GM03348 (cell line): ENCODE data around the gene LMF2.
"Not testable (repeated sequence)": the region's sequence is repeated elsewhere in the genome, so short reads cannot be mapped to it uniquely, and the experiment has no call there.

Experiments used
- DNase-seq: peaks from one replicate; pipeline ENCODE4 v3.0.0; 2012; ENCODE audit warnings: low spot score

The LMF2 gene

DNA sequence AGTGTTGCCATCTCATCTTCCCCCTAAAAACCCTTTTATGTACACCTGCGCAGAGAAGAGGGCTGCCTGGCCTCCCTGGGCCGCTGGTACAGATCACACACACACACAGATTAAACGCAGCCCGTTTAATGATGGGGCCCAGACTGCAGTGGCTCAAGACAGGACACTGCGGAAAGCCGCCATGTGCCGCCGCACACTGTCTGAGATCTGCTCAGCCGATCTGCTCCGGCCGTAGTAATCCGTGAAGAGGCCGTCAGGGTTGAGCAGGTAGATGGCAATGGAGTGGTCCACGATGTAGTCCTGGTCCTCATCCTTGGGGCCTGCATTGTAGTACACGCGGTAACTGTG is 15.9 kb upstream of the LMF2 start:
- no peak for DNase-seq

GRCh38 chr22:50522806-50523438 is 15.4 kb upstream of the LMF2 start:
- no peak for DNase-seq

GRCh38 chr22:50522208-50522805 is 14.8 kb upstream of the LMF2 start:
- no peak for DNase-seq

DNA sequence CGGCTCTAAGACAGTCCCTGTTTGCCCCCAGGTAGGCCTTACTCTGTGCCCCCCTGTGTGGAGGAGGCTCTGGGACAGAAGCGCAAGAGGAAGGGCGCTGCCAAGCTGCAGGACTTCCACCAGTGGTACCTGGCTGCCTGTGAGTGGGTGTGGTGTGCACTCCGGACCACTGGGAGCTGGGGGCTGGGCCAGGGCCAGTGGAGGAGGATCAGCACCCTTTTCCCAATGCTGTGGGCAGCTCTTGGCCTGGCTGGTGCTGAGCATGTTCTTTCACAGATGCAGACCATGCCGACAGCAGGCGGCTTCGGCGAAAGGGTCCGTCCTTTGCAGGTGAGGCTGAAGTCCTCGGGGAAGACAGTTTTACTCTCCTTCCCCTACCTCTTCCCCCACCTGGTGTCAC is 14.2 kb upstream of the LMF2 start:
- no peak for DNase-seq

DNA sequence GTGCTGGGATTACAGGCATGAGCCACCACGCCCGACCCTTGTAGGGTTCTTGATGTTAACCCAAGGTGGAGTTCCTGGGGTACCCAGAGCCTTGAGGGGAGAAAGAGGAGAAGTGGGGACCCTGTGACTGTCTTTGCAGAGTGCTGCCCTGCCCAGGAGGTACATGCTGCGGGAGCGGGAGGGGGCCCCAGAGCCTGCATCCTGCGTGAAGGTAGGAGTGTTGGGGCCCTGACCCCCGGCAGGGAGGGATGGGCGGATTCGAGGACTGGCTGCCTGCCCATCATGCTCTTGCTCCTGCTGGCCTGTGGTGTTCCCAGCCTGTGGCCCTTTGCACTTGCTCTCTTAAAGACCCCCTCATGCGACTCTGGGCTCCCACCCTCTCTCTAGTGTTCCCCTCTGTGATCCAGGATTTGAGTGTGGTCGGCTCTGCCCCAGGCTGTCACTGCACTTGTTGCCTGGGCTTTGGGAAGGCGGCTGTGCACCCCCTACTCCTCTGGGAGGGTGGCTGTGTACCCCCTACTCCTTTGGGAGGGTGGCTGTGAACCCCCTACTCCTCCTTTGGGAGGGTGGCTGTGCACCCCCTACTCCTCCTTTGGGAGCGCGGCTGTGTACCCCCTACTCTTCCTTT is 13.4 kb upstream of the LMF2 start:
- no peak for DNase-seq

DNA sequence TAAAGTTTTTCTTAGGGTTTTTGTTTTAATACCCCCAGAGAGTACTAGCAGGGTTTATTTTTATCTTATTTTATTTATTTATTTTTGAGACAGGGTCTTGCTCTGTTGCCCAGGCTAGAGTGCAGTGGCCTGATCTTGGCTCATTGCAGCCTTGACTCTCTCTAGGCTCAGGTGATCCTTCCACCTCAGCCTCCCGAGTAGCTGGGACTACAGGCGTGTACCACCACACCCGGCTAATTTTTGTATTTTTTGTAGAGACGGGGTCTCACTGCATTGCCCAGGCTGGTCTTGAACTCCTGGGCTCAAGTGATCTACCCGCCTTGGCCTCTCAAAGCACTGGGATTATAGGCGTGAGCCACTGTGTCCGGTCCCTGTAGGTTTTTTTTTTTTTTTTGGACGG is 12.7 kb upstream of the LMF2 start:
- DNase-seq, result not testable (repeated sequence)

DNA sequence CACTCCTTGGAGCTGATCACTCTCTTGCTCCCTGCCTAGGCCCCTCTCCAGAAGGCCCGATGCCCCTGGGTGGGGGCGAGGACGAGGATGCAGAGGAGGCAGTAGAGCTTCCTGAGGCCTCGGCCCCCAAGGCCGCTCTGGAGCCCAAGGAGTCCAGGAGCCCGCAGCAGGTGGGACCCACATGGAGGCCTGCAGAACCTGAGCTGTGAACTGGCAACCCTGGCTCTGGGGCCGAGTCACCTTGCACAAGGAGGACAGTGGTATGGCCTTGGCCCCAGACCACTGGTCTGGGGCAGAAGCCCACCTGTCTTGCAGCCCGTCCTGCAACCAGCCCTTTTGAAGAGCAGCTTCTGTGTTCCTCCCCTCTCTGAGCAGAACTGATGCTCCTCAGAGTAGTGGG is 11.6 kb upstream of the LMF2 start:
- DNase-seq, result no peak

- no peak for DNase-seq
These were observed 11.1 kb upstream of the LMF2 start for GRCh38 chr22:50518606-50519005.

- no peak for DNase-seq
These were observed 10.2 kb upstream of the LMF2 start for GRCh38 chr22:50517495-50518260.

GRCh38 chr22:50516891-50517290 is 9.4 kb upstream of the LMF2 start:
- no peak for DNase-seq

- no peak for DNase-seq
These were observed 8.6 kb upstream of the LMF2 start for GRCh38 chr22:50516068-50516467.

DNA sequence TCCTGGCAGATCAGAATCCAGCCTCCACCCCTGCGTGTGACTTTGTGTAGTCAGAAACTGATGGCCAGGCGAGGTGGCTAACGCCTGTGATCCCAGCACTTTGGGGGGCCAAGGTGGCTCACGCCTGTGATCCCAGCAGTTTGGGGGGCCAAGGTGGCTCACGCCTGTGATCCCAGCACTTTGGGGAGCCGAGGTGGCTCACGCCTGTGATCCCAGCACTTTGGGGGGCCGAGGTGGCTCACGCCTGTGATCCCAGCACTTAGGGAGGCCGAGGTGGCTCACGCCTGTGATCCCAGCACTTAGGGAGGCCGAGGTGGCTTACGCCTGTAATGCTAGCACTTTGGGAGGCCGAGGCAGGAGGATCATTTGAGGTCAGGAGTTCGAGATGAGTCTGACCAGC is 5.7 kb upstream of the LMF2 start:
- no peak for DNase-seq

- no peak for DNase-seq
These were observed 1.4 kb upstream of the LMF2 start for GRCh38 chr22:50508897-50509296.

DNA sequence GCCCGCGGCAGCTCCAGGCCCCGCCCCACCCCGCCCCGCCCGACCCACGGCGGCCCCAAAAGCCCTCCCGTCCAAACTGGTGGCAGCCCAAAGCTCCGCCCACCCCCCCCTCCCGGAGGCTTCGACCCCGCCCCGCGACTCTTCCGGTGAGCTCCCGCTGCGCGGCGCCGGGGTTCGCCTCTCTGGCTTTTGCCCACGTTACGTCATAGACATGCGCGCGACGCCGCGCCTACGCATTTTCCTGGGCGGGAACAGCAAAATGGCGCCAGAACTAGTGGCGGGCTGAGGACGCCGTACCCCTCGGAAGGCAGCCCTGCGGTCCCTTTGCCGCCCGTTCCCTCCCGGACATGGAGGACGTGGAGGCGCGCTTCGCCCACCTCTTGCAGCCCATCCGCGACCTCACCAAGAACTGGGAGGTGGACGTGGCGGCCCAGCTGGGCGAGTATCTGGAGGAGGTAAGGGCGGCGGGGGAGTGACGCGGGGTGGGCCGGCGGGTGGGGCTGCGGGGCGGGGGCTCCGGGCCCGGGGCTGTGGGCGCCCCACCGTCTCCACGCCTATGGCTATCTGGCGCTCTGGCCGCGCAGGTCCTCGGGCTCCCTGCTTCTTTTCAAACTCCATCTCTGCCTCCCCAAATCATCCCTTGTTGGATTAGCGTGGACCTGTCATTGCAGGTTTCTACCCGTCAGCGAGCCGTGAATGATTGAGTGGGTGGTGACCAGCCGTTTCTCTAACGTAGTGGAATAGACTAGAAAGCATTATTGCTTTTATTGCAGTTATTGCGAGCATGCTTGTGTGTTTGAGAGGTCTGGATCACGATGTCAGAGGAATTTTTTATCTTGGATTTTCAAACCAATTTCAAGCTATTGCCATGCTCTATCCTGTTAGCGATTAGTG is 736 bp upstream of the LMF2 start, which contains the start of gene NCAPH2:
NCAPH2 (plus strand) TSS at position 234 of the 894 bp plus-strand sequence; CDS start at position 348, 114 bp downstream.
- peak; percentile 100 for DNase-seq

- no peak for DNase-seq
These were observed 686 bp downstream of the LMF2 start for GRCh38 chr22:50506611-50507420.

DNA sequence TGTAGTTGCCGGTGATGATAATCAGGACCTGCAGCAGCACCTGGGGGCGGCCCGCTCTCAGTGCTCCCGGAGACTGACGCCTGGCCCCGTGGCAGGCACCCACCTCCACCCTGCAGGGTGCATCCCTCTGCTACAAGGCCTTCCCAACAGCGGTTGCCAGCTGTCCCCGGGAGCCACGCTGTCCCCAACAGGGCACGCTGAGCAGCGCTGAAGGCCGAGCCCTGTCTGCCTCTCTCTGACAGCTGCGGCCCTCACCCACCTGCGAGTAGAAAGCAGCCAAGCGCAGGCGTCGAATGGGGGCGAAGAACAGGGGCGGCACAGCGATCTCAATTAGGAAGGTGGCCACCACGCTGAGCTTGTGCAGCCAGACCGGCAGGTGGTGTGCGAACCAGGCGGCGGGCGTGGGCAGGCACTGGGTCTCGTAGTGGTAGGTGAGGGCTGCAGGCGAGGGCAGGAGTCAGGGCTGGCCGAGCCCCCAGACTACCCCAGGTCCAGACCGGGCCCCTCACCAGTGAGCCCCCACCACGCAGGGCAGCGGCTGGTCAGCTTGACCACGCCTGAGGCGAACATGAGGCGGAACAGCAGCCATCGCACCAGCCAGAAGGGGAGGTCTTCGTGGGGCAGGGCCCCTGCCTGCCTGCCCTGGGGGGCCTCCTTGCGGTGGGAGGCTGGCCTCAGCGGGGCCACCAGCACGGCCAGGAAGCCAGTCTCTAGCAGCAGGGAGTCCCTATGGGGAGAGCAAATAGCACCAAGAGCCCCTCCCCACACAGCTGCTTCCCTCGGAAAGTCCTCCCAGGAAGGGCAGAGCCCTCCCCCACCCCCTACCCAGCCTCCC is 1.5 kb downstream of the LMF2 start:
- no peak for DNase-seq

DNA sequence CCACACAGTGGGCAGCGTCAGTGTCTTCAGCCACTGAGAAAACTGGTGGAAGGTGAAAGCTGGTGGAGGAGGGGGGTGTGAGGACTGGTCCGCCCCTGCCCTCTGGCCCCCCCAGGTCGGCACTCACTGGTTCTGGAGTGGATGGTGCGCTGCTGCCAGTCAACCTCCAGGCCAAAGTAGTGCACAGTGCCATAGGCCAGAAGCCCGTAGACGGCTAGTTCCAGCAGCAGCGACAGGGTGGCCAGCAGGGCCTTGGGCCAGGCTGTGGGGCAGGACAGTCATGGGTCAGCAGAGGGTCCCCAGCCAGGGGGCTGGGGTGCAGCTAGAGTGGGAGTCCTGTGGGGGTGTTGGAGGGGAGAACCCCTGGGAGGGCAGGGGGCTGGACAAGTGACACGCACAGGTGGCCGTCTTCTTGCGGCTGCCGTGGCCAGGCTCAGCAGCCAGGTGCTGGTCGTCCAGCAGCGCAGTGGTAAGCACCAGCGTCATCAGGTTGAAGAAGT is 2.2 kb downstream of the LMF2 start:
- no peak for DNase-seq

GRCh38 chr22:50504369-50505211 is 2.9 kb downstream of the LMF2 start:
- DNase-seq, result no peak
